Cerebellar cortex (tissue), 1 donor: Measurements from ENCODE around the gene BEND3.
"Not testable (repeated sequence)": the region's sequence is repeated elsewhere in the genome, so short reads cannot be mapped to it uniquely, and the experiment has no call there.

Experiments used
- DNase-seq: peaks from one replicate; pipeline ENCODE4 v3.0.0-alpha.2; 2015; ENCODE audit warnings: low spot score

BEND3 gene

GRCh38 chr6:107114926-107115694 is at the start of gene BEND3:
BEND3 (minus strand) TSS chr6:107115515; CDS start chr6:107099285, 16,230 bp downstream.
- DNase-seq = peak; percentile 28

GRCh38 chr6:107164299-107164698 is 49.0 kb upstream of the BEND3 start:
- not testable (repeated sequence) for DNase-seq

GRCh38 chr6:107161521-107161920 is 46.2 kb upstream of the BEND3 start:
- no peak for DNase-seq

- no peak for DNase-seq
Observed at GRCh38 chr6:107156617-107157016, 41.3 kb upstream of the BEND3 start.

- DNase-seq = no peak
Observed at GRCh38 chr6:107154801-107155160, 39.5 kb upstream of the BEND3 start.

GRCh38 chr6:107154131-107154800 is 39.0 kb upstream of the BEND3 start:
- peak; percentile 81 for DNase-seq

GRCh38 chr6:107152638-107153430 is 37.5 kb upstream of the BEND3 start:
- no peak for DNase-seq

GRCh38 chr6:107144666-107145065 is 29.4 kb upstream of the BEND3 start:
- DNase-seq = no peak

- no peak for DNase-seq
Observed at GRCh38 chr6:107144014-107144413, 28.7 kb upstream of the BEND3 start.

- DNase-seq = no peak
Observed at GRCh38 chr6:107140581-107140980, 25.3 kb upstream of the BEND3 start.

DNA sequence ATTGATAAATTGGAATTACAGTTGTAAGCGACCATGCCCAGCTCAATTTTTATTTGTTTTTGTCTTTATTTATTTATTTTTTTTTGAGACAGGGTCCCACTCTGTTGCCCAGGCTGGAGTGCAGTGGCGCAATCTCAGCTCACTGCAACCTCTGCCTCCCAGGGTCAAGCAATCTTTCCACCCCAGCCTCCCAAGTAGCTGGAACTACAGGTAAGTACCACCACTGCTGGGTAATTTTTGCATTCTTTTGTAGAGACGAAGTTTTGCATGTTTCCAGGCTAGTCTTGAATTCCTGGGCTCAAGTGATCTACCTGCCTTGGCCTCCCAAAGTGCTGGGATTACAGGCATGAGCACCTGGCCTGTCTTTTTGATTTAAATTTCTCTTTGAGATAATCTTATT is 21.0 kb upstream of the BEND3 start:
- not testable (repeated sequence) for DNase-seq

- DNase-seq = not testable (repeated sequence)
Observed at GRCh38 chr6:107135048-107135680, 19.8 kb upstream of the BEND3 start.

DNA sequence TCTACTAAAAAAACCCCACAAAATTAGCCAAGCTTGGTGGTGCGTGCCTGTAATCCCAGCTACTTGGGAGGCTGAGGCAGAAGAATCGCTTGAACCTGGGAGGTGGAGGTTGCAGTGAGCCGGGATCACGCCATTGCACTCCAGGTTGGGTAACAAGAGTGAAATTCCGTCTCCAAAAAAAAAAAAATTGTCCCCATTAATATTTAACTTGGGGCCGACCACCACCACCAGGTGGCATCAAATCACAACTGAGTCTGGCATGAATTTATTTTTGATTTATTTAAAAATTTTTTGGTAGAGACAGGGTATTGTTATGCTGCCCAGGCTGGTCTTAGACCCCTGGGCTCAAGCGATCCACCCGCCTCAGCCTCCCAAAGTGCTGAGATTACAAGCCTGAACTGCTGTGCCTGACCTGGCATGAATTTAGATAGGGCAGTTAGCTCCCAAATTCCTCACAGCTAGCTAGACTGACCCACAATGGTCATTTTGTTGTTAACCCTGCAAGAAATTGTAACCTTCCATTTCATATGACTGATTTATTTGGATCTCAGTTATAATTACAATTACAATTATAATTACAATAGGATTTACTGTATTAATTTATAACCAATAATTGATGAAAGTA is 17.1 kb upstream of the BEND3 start:
- DNase-seq = peak; percentile 24

DNA sequence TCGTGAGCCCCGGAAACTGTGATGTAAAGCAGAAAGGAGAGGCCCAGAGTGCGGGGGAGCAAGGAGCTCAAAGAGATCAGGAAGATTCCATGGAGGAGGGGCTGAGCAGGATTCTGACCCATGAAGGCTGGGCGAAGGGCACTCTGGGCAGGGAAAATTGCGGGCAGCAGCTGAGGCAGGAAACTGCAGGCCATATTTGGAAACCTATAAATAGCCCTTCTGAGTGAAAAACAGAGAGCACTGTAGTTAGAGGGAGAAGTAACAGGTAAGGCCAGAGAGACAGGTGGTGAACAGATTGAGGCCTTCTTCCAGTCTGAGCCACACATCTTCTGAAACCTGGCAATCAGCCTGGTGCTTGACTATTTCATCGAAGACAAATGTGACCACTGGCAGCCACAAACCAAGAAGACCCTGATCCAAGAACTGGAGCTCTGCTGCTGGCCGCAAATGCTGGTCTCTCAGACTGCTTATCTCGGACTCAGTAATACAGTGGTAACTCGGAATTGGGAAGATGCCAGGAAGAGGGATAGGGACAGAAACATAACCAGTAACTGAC is 14.1 kb upstream of the BEND3 start:
- peak; percentile 96 for DNase-seq

DNA sequence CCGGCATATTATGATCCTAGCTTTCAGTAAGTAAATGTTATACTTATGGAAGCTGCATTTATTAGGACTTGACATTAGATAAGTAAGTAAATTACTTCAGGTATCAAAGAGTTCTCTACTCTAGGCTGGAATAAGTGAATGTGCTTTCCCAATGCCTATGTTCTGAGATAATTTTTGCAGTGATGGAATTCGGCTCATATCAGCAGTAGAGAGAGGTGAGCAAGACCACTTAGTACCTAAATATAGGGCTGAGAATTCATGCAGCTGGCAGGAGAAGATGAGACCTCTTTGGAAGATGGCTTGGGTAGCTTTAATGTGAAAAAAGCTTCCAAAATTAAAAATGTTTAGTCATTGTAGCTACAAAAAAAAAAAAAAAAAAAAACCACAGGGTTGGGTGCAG is 13.3 kb upstream of the BEND3 start:
- no peak for DNase-seq

DNA sequence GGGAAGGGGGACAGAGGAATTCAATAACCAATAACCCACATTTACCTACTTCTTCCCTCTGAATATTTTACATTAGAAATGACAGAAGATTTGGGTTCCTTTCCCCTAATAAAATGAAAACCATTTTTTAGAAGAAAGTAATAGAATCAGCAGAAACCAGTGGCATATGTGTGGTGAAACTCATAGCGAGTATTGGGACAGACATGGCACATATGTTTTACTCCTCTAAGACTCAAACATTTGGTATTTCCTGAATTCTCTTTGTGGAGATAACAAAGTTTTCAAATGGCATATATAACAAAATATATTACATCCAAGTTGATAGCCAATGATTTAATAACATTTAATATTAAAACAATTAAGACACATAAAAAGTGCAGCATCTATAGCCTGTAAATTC is 12.9 kb upstream of the BEND3 start:
- no peak for DNase-seq

DNA sequence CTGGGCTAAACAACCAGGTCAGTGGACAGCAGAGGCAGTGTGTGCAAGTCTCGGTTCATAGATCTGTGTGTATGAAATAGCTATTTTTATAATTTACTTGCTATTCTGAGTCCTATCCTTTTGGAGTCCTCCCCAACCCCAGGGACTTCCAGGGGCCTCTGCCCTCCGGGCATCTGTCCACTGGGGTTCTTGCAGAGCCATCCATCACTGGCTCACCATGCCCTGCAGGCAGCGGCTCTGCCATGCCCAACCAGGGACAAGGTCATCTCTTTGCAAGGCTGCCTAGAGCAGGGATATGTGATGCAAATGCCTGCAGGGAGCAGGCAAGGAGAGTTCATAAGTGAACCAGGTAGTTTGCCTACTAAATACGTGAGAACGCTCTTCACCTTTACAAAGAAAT is 10.5 kb upstream of the BEND3 start:
- no peak for DNase-seq

DNA sequence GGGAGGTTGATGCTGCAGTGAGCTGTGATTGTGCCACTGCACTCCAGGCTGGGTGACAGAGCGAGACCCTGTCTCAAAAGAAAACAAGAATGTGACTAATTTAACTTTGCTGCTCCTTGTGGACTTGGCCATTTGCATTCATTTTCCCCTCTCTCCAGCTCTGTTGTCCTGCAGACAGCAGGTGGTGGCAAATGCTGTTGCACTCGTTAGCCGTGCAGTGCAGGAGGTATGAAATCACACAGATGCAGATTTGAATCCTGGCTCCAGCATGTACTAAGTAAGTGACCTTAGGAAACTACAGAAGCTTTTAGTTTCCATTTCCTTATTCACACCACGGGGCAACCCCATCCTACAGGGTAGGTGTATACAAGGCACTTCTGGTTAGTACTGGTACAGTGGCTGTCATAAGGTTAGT is 9.6 kb upstream of the BEND3 start:
- no peak for DNase-seq

DNA sequence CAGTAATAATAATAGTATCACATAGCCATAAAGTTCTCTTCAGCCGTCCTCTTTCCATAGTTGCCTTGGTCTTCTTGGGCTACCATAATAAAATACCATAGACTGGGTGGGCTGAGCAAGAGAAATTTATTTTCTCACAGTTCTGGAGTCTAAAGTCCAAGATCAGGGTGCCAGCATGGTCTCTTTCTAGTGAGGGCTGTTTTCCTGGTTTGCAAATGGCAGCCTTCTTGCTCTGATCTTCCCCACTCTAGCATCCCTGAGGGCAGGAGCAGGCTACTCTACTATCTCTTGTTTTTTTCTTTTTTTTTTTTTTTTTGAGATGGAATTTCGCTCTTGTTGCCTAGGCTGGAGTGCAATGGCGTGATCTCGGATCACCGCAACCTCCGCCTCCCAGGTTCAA is 8.2 kb upstream of the BEND3 start:
- no peak for DNase-seq

- DNase-seq = no peak
Observed at GRCh38 chr6:107122748-107123147, 7.4 kb upstream of the BEND3 start.

DNA sequence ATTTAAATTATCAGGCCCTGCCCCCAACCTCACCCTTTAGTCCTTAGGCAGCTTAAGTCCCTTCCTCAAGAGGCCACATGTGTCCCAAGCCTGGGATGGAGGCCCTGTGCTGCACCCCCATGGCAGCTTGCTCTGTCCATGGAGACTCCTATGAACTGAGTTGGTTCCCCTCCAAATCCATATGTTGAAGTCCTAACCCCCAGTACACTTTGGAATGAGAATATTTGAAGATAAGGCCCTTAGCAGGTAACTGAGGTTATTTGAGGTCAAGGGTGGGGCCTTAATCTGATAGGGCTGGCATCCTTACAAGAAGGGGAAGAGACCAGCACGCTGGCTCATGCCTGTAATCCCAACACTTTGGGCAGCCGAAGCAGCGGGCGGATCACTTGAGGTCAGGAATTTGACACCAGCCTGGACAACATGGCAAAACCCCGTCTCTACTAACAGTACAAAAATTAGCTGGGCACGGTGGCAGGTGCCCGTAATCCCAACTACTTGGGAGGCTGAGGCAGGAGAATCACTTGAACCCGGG is 6.7 kb upstream of the BEND3 start:
- no peak for DNase-seq
